NB4 (cell line): ENCODE data around the gene SREBF1.

ENCODE experiments used
- DNase-seq: peaks from one replicate; pipeline ENCODE4 v3.0.0; 2010; ENCODE audit warnings: low read depth
- H3K4me3 ChIP-seq: one replicate; pipeline ENCODE4 v1.5.1; 2011; ENCODE audit warnings: mild to moderate bottlenecking, low read depth, low read length, moderate library complexity
- MYC ChIP-seq: IDR thresholded peaks from 2 replicates; pipeline ENCODE4 v1.6.1; 2011; ENCODE audit warnings: low read depth, low read length
- POLR2A ChIP-seq: IDR thresholded peaks from 2 replicates; pipeline ENCODE4 v1.6.1; 2011; ENCODE audit warnings: mild to moderate bottlenecking; ENCODE audit not compliant: insufficient read length; ENCODE audit errors: extremely low read depth
- TF ChIP-seq, protein P1 (sequence below): IDR thresholded peaks from 2 replicates; pipeline ENCODE4 v1.6.1; 2011; ENCODE audit warnings: low read depth, low read length
- TF ChIP-seq, protein P2 (sequence below): IDR thresholded peaks from one replicate; pipeline ENCODE4 v1.5.1; 2012; ENCODE audit warnings: low read depth, low read length

The SREBF1 gene

DNA sequence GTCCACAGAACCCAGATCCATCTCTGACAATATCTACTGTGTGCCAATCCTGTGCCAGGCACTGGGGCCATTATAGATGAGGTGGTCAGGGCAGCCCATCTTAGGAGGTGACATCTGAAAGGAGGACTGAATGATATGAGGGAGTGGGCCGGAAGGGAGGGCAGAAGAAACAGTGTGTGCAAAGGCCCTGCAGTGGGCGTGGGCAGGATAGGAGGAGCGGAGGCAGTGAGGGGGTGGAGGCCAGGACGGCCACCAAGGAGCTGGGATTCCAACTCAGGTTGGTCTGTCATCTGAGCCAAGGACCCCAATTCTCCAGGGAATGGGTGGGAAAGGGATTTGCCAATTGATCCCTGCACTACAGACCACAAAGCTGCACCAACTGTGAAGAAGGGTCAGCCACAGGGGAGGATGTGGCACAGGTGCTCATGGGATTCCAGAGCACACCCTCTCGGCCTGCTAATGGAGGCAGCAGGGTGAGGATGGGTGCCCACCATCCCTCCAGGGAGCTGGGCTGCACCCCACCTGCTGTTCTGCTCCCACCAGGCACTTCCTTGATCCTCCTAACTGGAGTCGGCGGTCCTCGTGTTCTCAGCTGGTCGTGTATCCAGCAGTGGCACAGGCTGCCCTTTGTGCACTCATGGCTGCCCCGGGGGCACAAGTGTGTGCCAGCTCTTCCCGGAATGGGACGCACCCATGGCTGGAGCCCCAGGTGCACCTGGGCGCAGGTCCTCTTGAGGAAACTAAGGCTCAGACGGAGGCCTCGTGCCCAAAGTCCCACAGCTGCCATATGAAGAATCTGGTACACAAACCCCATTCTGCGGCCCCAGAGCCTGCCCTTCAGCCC is 9.6 kb downstream of the SREBF1 start:
- DNase-seq: no peak
- TF ChIP-seq, protein P1, sequence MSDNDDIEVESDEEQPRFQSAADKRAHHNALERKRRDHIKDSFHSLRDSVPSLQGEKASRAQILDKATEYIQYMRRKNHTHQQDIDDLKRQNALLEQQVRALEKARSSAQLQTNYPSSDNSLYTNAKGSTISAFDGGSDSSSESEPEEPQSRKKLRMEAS: no peak
- TF ChIP-seq, protein P2, sequence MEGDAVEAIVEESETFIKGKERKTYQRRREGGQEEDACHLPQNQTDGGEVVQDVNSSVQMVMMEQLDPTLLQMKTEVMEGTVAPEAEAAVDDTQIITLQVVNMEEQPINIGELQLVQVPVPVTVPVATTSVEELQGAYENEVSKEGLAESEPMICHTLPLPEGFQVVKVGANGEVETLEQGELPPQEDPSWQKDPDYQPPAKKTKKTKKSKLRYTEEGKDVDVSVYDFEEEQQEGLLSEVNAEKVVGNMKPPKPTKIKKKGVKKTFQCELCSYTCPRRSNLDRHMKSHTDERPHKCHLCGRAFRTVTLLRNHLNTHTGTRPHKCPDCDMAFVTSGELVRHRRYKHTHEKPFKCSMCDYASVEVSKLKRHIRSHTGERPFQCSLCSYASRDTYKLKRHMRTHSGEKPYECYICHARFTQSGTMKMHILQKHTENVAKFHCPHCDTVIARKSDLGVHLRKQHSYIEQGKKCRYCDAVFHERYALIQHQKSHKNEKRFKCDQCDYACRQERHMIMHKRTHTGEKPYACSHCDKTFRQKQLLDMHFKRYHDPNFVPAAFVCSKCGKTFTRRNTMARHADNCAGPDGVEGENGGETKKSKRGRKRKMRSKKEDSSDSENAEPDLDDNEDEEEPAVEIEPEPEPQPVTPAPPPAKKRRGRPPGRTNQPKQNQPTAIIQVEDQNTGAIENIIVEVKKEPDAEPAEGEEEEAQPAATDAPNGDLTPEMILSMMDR: no peak
- no peak for TF ChIP-seq POLR2A
- TF ChIP-seq MYC: no peak
- no peak overlapping the region for H3K4me3 ChIP-seq

DNA sequence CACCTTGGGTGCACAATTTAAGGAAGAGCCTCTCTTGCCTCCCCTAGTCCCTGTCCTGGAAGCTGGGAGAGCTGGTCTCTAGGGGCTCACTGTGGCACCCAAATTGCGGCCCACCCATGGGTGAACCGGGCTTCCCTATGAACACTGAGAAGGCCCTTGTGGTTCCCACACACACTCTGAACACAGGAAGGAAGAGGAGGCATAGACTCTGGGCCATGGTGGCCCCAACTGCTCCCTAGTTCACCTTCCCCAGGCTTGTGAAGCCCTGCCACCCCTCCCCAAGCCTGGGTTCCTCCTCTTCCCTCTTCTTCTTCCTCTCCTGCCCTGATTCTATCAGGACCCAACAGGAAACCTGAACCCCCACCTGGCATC is 10.5 kb downstream of the SREBF1 start:
- H3K4me3 ChIP-seq: no peak overlapping the region
- TF ChIP-seq, protein P1: no peak
- TF ChIP-seq POLR2A: no peak
- TF ChIP-seq, protein P2: no peak
- no peak for TF ChIP-seq MYC
- DNase-seq: peak; percentile 47

DNA sequence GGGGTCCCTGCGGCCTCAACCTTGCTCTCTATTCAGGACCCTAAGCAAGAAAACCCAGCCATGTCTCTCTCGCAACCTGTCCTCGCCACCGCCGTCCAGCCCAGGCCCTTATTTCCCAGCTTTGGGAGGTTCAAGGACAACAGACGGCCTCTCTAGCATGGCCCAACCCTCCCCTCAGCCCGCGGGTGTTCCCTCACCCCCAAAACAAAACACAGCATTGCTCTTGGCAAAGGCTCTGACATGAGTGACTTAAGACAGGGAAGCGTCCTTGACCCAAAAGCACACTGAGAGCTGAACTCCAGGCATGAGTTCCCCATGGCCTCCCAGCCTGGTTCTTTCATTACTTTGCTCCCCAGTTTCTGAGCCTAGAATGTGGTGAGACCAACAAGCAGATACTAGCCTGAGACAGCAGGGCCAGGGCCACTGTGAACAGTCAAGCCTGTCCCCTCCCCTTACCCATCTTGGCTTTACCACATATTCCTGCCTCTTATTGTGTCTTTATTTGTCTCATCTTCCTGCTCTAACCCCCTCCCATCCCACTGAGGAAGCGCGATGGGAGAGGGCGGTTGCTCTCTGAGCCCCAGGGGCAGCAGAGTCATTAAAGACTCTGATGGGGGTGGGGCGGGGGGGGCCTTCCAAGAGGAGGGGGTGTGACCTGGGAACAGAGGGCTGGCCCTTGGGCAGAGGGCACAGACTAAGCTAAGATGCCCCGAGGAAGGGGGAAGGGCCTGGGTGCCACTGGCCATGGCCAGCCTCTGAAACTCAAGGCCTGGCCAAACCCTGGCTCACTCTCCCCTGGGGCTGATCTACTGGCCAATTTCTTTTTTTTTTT is 11.8 kb downstream of the SREBF1 start:
- H3K4me3 ChIP-seq: no peak overlapping the region
- peak; percentile 83 for DNase-seq
- TF ChIP-seq MYC: no peak
- TF ChIP-seq, protein P1: no peak
- TF ChIP-seq, protein P2: no peak
- TF ChIP-seq POLR2A: no peak

DNA sequence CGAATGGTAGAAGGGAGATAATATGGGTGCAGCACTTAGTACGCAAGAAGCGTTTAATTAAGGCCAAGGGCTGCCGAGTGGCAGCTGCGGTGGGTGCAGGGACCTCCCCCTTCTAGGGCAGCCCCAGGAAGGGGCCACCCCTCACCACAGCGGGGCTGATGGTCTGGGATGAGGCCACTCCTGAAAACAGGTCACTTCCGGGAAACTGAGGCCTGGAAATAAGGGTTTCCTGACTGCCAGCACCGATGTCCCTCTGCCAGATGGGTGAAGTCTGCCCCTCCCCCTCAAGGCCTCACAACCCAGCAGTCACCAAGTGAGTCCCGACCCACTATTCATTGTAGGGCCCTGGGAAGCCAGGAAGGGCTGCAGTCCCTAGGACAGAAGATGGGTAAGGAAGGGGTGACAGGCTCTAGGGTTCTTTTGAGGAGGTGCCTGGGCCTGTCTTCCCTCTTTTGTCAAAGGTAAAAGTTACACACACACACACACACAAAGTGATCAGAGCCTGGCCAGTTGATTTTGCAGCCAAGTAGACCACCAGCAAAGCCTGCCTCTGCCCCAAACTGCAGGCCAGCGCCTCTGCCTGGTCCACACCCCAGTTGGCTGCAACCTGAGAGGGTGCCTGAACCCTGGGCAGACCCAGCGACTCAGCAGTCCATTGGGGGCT is 12.5 kb downstream of the SREBF1 start:
- DNase-seq: no peak
- TF ChIP-seq, protein P1: no peak
- TF ChIP-seq, protein P2: no peak
- H3K4me3 ChIP-seq: peak overlapping the region; percentile 44

DNA sequence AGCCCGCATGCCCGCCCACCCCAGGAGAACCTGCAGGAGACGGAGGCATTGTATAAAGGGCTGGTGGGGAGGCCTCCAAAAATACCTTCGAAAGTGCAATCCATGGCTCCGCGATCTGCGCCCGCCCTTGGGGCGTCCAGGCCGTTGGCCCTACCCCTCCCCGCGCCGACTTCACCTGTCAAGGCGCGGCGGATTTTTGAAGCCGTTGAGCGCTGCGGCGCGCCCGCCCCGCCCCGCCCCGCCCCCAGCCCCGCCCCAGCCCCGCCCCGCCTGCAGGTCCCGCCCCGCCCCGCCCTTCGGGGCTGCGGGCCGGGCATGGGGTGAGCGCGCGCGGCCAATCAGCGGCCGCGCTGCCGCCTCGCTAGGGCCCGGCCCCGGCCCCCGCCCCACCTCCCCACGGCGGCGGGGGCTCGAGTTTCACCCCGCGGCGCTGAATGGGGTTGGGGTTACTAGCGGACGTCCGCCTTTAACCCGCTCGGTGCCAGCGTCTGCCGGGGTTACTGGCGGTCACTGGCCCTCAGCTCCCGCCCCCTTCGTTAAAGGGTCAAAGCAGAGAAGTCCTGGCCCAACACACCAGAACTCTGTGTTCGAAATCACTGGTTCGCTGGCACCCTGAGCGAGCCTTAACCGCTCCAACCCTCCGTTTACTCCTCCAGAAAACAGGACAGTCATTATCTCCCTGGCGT is 13.2 kb downstream of the SREBF1 start:
- peak; percentile 92 for DNase-seq
- 0 out of 2 replicates have a peak, but pooled peaks have one; percentile 14 for TF ChIP-seq MYC
- peak; percentile 49 for TF ChIP-seq POLR2A
- TF ChIP-seq, protein P2: no peak
- TF ChIP-seq, protein P1: no peak
- peak overlapping the region; percentile 76 for H3K4me3 ChIP-seq
